ENCODE results near the gene GFRA4.

GRCh38 chr20:3627476-3627875 lies 35.7 kb downstream of the GFRA4 start:
- TF ChIP-seq, protein P1, sequence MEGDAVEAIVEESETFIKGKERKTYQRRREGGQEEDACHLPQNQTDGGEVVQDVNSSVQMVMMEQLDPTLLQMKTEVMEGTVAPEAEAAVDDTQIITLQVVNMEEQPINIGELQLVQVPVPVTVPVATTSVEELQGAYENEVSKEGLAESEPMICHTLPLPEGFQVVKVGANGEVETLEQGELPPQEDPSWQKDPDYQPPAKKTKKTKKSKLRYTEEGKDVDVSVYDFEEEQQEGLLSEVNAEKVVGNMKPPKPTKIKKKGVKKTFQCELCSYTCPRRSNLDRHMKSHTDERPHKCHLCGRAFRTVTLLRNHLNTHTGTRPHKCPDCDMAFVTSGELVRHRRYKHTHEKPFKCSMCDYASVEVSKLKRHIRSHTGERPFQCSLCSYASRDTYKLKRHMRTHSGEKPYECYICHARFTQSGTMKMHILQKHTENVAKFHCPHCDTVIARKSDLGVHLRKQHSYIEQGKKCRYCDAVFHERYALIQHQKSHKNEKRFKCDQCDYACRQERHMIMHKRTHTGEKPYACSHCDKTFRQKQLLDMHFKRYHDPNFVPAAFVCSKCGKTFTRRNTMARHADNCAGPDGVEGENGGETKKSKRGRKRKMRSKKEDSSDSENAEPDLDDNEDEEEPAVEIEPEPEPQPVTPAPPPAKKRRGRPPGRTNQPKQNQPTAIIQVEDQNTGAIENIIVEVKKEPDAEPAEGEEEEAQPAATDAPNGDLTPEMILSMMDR (conservative IDR thresholded peaks at IDR 0.05; ENCODE audit: low read depth, low read length) = no peak
- TF ChIP-seq EZH2phosphoT487 (IDR thresholded peaks at IDR 0.05; ENCODE audit: borderline replicate concordance, low read length) = no peak
